ENCODE measurements around the gene PNPO. TPM values are rescaled to one million over a fixed set of nuclear protein-coding genes. Genes with fewer than 3 reads are reported as not detected.
A peak's percentile ranks its signal among the peaks of the same experiment; 100 is the strongest.

Gene PNPO
- total RNA-seq, 1 donor from 2014 or later, result 8.2 TPM

- H3K9me3 Mint-ChIP-seq (ENCODE audit: low read depth), result no peaks in the 10 kb centered on the region
- no peak overlapping the region for H3K27ac Mint-ChIP-seq (ENCODE audit: unreplicated experiment)
- H3K36me3 Mint-ChIP-seq (ENCODE audit: low read depth), result no peaks in the 10 kb centered on the region
- DNase-seq (ENCODE audit: low spot score), result no peak
- peaks cover 73% of the 10 kb centered on the region for H3K4me1 Mint-ChIP-seq (ENCODE audit: low read depth)
- no peaks in the 10 kb centered on the region for H3K27me3 Mint-ChIP-seq (ENCODE audit: low read depth)
- no peak for TF ChIP-seq CTCF (IDR thresholded peaks at IDR 0.05)
- no peak overlapping the region for H3K4me3 Mint-ChIP-seq (ENCODE audit: unreplicated experiment)
These were observed 39.2 kb upstream of the PNPO start for GRCh38 chr17:47902039-47902744.

- Mint-ChIP-seq H3K27ac (ENCODE audit: unreplicated experiment) (peak overlapping the region; percentile 96), H3K4me3 (ENCODE audit: unreplicated experiment) (peak overlapping the region; percentile 46), H3K36me3 (ENCODE audit: low read depth) (peaks cover 4% of the 10 kb centered on the region), H3K9me3 (ENCODE audit: low read depth) (no peaks in the 10 kb centered on the region), H3K27me3 (ENCODE audit: low read depth) (no peaks in the 10 kb centered on the region), H3K4me1 (ENCODE audit: low read depth) (peaks cover 70% of the 10 kb centered on the region)
- DNase-seq (ENCODE audit: low spot score), result no peak
- TF ChIP-seq CTCF (IDR thresholded peaks at IDR 0.05), result no peak
These were observed 36.1 kb upstream of the PNPO start for GRCh38 chr17:47905221-47905733.

GRCh38 chr17:47906443-47906842, 34.9 kb upstream of the PNPO start:
- Mint-ChIP-seq H3K27me3 (ENCODE audit: low read depth) (no peaks in the 10 kb centered on the region), H3K36me3 (ENCODE audit: low read depth) (peaks cover 4% of the 10 kb centered on the region), H3K4me3 (ENCODE audit: unreplicated experiment) (no peak overlapping the region), H3K9me3 (ENCODE audit: low read depth) (no peaks in the 10 kb centered on the region), H3K27ac (ENCODE audit: unreplicated experiment) (peak overlapping the region; percentile 96), H3K4me1 (ENCODE audit: low read depth) (peaks cover 60% of the 10 kb centered on the region)
- no peak for TF ChIP-seq CTCF (IDR thresholded peaks at IDR 0.05)
- DNase-seq (ENCODE audit: low spot score), result no peak

GRCh38 chr17:47907932-47908562, 33.3 kb upstream of the PNPO start:
- Mint-ChIP-seq H3K9me3 (ENCODE audit: low read depth) (no peaks in the 10 kb centered on the region), H3K27me3 (ENCODE audit: low read depth) (no peaks in the 10 kb centered on the region), H3K4me1 (ENCODE audit: low read depth) (peaks cover 47% of the 10 kb centered on the region), H3K27ac (ENCODE audit: unreplicated experiment) (peak overlapping the region; percentile 22), H3K4me3 (ENCODE audit: unreplicated experiment) (no peak overlapping the region), H3K36me3 (ENCODE audit: low read depth) (peaks cover 4% of the 10 kb centered on the region)
- no peak for DNase-seq (ENCODE audit: low spot score)
- no peak for TF ChIP-seq CTCF (IDR thresholded peaks at IDR 0.05)

GRCh38 chr17:47913050-47913449, 28.3 kb upstream of the PNPO start:
- Mint-ChIP-seq H3K27ac (ENCODE audit: unreplicated experiment) (no peak overlapping the region), H3K27me3 (ENCODE audit: low read depth) (no peaks in the 10 kb centered on the region), H3K9me3 (ENCODE audit: low read depth) (no peaks in the 10 kb centered on the region), H3K36me3 (ENCODE audit: low read depth) (peaks cover 10% of the 10 kb centered on the region), H3K4me3 (ENCODE audit: unreplicated experiment) (no peak overlapping the region), H3K4me1 (ENCODE audit: low read depth) (peaks cover 9% of the 10 kb centered on the region)
- no peak for DNase-seq (ENCODE audit: low spot score)
- no peak for TF ChIP-seq CTCF (IDR thresholded peaks at IDR 0.05)
